ENCODE results near the gene CKB.

- TF ChIP-seq EGR1 (IDR thresholded peaks at IDR 0.05; ENCODE audit: low read depth in 2 of 2) (no peak), ATF3 (IDR thresholded peaks at IDR 0.05) (no peak), RAD21 (IDR thresholded peaks at IDR 0.05) (peak; percentile 85 to 86), FOXA1 (IDR thresholded peaks at IDR 0.05) (no peak)
- TF ChIP-seq, protein P1, sequence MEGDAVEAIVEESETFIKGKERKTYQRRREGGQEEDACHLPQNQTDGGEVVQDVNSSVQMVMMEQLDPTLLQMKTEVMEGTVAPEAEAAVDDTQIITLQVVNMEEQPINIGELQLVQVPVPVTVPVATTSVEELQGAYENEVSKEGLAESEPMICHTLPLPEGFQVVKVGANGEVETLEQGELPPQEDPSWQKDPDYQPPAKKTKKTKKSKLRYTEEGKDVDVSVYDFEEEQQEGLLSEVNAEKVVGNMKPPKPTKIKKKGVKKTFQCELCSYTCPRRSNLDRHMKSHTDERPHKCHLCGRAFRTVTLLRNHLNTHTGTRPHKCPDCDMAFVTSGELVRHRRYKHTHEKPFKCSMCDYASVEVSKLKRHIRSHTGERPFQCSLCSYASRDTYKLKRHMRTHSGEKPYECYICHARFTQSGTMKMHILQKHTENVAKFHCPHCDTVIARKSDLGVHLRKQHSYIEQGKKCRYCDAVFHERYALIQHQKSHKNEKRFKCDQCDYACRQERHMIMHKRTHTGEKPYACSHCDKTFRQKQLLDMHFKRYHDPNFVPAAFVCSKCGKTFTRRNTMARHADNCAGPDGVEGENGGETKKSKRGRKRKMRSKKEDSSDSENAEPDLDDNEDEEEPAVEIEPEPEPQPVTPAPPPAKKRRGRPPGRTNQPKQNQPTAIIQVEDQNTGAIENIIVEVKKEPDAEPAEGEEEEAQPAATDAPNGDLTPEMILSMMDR (IDR thresholded peaks at IDR 0.05; ENCODE audit: low read depth, low read length, missing input control): peak; percentile 83
Measured at GRCh38 chr14:103500148-103500990, 22.3 kb downstream of the CKB start.

All from liver (tissue), 3 donors.